ENCODE data around the gene NME7.

The NME7 gene

DNA sequence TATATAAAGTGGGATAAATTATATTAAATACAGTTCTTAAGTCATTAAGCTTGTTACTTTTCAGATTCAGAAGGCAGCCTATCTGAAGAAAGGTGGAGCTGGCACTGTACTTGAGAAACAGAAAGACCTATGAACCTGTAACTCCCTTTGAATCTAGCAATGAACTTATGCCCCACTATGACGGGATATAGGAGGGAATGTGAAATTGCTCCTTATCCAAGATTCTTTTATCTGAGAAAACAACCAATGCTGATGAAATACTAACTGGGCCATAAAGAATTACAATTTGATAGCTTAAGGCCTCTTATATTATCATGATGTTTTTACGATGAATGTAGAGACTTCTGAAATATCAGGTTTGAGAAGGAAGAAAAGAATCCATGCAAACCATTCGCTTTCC is 211.0 kb downstream of the NME7 start:
- H3K27ac Mint-ChIP-seq = no peak overlapping the region
- H3K4me1 Mint-ChIP-seq (ENCODE audit: low read depth) = no peaks in the 10 kb centered on the region
- H3K9me3 Mint-ChIP-seq = no peaks in the 10 kb centered on the region
- no peak for DNase-seq
- H3K36me3 Mint-ChIP-seq (ENCODE audit: low read depth) = no peaks in the 10 kb centered on the region
- H3K4me3 Mint-ChIP-seq = no peak overlapping the region
- no peaks in the 10 kb centered on the region for H3K27me3 Mint-ChIP-seq

DNA sequence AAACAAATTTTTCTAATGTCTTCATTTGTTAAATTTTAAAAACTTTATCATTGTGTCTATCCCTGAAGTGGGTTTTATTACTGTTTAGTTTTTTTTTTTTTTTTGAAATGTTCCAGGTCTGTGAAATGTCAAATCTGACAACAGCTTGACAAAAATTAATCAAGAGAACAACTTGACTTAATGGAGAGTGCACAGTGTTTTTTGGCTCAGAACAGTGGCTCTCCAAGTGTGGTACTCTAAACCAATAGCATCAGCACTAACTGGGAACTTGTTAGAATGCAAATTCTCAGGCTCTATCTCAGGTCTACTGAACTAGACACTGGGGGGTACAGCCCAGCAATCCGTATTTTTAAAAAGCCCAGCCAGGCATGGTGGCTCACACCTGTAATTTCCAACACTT is 211.9 kb downstream of the NME7 start:
- H3K4me3 Mint-ChIP-seq = no peak overlapping the region
- H3K36me3 Mint-ChIP-seq (ENCODE audit: low read depth) = no peaks in the 10 kb centered on the region
- DNase-seq = no peak
- H3K27ac Mint-ChIP-seq = no peak overlapping the region
- no peaks in the 10 kb centered on the region for H3K9me3 Mint-ChIP-seq
- H3K4me1 Mint-ChIP-seq (ENCODE audit: low read depth) = no peaks in the 10 kb centered on the region
- no peaks in the 10 kb centered on the region for H3K27me3 Mint-ChIP-seq

DNA sequence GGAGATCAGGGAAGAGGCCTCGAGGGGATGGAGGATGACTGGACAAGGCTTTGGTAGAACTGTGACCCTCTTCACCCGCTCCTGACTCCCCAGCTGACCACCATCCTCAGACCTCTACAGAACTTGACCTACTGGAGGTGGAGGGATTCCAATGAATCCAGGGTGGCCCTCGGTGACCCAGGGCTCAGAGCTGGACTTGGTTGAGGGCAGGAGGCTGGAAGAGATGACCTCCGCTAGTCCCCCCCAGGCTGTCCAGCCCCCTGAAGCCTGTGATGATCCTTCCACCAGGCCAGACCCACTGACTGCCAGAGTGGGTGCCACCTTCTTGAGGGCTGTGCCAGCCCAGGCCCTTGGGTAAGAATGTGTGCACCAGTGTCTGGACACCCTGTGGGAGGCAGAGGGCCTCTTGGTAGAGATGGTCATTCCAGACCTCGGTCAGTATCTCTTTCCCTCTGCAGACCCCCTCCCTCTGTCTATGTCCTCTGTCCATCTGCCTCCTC is 216.2 kb downstream of the NME7 start:
- DNase-seq = no peak
- Mint-ChIP-seq H3K4me1 (ENCODE audit: low read depth) (no peaks in the 10 kb centered on the region), H3K4me3 (no peak overlapping the region), H3K9me3 (no peaks in the 10 kb centered on the region), H3K27ac (no peak overlapping the region), H3K36me3 (ENCODE audit: low read depth) (no peaks in the 10 kb centered on the region), H3K27me3 (no peaks in the 10 kb centered on the region)

DNA sequence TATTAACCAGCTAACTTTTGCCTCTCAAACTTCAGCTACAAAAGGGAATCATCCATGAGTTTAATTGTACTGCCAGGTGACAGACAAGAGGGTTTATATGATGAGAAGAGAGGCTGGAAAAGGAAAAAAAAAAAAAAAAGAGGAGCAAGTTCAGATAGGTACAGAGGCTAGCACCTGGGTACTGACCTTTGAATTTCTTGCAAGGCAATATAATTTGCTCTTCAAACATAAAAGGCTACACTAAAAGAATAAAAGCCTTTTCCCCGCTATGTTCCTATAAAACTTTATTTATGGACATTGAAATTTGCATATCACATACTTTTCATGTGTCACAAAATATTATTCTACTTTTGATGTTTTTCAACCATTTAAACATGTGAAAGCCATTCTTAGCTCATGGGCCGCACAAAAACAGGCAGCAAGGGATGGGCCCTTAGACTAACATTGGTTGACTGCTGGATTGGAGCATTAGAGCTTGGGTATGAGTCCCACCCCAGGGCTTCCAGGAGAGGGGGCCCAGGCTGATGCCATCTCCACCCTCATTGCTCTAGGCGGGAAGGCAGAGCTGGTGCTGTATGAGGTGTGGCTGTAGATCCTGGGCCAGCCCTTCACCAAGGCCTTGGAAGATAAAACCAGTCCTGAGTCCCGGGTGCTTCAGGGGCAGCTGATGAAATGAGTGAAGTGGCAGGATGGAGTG is 216.8 kb downstream of the NME7 start:
- H3K4me3 Mint-ChIP-seq = no peak overlapping the region
- H3K4me1 Mint-ChIP-seq (ENCODE audit: low read depth) = no peaks in the 10 kb centered on the region
- H3K9me3 Mint-ChIP-seq = no peaks in the 10 kb centered on the region
- DNase-seq = no peak
- H3K27ac Mint-ChIP-seq = no peak overlapping the region
- no peaks in the 10 kb centered on the region for H3K36me3 Mint-ChIP-seq (ENCODE audit: low read depth)
- no peaks in the 10 kb centered on the region for H3K27me3 Mint-ChIP-seq

DNA sequence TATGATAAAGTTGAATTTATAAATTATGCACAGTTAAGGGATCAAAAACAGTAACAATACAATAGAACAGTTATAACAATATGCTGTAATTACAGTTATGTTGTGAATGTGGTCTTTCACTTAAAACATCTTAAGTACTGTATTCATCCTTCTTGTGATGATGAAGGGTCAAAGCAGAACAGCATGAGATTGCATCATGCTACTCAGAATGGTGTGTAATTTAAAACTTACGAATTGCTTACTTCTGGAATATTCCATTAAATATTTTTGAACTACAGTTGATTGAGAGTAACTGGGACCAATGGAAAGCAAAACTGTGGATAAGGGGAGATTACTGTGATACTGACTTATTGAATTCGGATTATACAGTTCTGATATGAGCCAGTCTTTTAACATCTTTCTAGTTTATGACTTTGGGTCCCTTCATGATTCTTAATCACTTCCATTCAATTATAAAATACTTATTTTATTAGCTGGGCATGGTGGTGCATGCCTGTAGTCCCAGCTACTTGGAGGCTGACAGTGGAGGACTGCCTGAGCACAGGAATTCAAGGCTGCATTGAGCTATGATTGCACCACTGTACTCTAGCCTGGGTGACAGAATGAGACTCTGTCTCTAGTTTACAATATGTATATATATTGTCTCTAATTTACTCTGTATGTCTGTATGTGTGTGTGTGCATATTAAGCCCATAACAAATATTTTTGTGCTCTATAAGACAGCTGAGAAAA is 217.9 kb downstream of the NME7 start:
- no peak overlapping the region for H3K27ac Mint-ChIP-seq
- no peak for DNase-seq
- no peaks in the 10 kb centered on the region for H3K9me3 Mint-ChIP-seq
- no peak overlapping the region for H3K4me3 Mint-ChIP-seq
- H3K36me3 Mint-ChIP-seq (ENCODE audit: low read depth) = no peaks in the 10 kb centered on the region
- H3K27me3 Mint-ChIP-seq = no peaks in the 10 kb centered on the region
- H3K4me1 Mint-ChIP-seq (ENCODE audit: low read depth) = no peaks in the 10 kb centered on the region

DNA sequence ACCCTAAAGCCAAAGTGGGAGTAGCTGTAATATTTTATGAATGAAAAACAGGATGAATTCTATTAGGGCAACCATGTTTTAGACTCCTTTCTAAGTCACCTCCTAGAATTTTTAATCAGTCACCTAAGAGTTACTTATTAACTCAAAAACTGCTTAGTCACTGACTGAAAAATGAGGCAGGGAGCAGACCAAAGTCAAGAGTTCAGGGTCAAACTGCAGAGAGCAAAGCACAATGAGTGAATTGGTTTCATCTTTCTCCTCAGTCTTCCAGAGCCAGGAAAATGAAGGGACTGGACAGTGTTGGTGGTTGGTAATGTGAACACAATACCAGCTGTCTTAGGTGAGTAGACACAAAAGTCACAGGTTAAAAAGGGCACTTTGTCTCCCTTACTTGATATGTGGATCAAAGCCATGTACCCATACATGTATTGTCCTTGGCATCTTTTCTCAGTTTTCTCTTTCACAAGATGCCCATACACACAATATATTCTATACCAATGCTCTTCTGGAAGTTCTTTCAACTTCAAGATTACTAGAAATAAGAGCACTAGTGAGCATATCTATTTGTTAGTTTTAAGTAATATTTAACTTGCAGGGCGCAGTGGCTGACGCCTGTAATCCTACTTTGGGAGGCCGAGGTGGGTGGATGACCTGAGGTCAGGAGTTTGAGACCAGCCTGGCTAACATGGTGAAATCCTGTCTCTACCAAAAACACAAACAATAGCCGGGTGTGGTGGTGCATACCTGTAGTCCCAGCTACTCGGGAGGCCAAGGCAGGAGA is 218.9 kb downstream of the NME7 start:
- Mint-ChIP-seq H3K9me3 (no peaks in the 10 kb centered on the region), H3K27ac (no peak overlapping the region), H3K27me3 (no peaks in the 10 kb centered on the region), H3K36me3 (ENCODE audit: low read depth) (no peaks in the 10 kb centered on the region), H3K4me3 (no peak overlapping the region), H3K4me1 (ENCODE audit: low read depth) (no peaks in the 10 kb centered on the region)
- DNase-seq = no peak

DNA sequence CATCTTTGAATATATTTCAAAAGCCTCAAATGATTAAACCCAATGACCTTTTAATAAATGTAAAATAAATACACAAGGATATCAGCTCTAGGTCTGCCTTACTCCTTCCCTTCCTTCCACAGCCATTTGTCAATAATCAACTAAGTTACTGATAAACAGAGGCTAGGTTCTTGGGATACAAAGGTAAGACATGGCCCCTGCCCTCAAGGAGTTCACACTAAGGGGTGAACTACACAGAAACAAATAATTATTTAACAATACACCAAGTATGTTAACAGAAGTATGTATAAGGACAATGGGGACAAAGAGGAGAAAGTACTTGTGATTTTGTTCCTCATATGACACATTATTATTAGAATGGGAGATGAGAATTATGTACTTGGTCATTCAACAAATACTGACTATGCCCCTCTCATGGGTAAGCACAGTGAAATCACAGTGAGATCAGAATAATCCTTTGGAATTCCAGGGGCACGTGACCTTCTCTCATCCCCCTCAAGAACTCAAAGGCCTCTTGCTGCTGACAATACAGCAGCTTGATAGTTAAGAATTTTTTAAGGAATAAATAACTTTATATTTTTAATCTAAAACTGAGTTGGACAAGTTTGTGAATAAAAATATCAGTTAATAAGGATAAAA is 220.9 kb downstream of the NME7 start:
- H3K4me1 Mint-ChIP-seq (ENCODE audit: low read depth) = no peaks in the 10 kb centered on the region
- H3K4me3 Mint-ChIP-seq = no peak overlapping the region
- H3K36me3 Mint-ChIP-seq (ENCODE audit: low read depth) = no peaks in the 10 kb centered on the region
- H3K9me3 Mint-ChIP-seq = no peaks in the 10 kb centered on the region
- H3K27me3 Mint-ChIP-seq = no peaks in the 10 kb centered on the region
- DNase-seq = no peak
- H3K27ac Mint-ChIP-seq = no peak overlapping the region

DNA sequence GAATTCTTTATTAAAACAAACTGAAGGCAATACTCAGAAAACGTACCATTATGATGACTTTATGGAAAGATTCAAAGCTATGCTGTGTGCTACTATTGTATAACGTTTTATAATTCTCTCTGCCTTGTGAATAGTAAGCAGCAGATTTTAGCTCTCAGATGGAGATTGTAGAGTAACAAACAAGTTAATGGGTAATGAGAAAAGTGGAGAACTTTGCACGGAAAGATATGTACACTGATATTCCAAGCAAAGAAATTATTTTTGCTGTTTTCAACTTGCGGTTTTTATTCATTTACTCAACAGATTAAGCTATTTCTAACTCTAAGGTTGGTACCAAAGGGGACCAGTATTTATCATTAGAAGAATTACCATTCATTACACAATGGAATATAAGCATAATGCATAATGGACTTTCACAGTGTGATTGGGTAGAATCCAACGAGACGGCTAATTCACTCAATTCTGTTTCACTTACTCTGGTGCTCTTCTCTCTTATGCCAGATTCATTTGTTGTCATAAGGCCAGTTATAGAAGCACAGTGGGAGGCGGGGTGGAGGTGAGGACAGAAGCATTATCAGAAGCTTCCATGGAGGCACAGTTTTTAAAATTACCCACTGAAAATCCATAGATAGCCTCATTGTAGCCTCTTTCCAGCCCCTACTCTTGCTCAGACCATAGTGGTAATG is 222.5 kb downstream of the NME7 start:
- Mint-ChIP-seq H3K4me3 (no peak overlapping the region), H3K27me3 (no peaks in the 10 kb centered on the region), H3K4me1 (ENCODE audit: low read depth) (peaks cover 3% of the 10 kb centered on the region), H3K27ac (no peak overlapping the region), H3K9me3 (no peaks in the 10 kb centered on the region), H3K36me3 (ENCODE audit: low read depth) (no peaks in the 10 kb centered on the region)
- no peak for DNase-seq

DNA sequence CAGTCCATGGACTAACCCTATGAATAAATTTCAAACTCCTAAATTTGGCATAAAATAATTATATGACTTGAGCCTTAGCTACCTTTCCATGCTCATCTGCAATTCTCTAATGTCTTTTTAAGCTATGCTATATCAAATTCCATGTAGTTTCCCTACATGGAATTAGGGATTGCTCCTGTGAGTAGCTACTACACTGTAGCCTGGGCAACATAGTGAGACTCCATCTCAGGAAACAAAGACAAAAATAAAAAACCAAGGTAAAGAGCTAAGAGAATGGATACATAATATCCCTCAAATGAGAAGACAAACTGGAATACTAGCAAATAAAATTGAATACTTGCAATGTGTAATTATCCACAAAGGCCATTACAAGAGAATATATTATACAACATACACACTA is 223.6 kb downstream of the NME7 start:
- no peak overlapping the region for H3K27ac Mint-ChIP-seq
- H3K4me3 Mint-ChIP-seq = no peak overlapping the region
- no peaks in the 10 kb centered on the region for H3K36me3 Mint-ChIP-seq (ENCODE audit: low read depth)
- no peak for DNase-seq
- no peaks in the 10 kb centered on the region for H3K9me3 Mint-ChIP-seq
- H3K4me1 Mint-ChIP-seq (ENCODE audit: low read depth) = peaks cover 11% of the 10 kb centered on the region
- no peaks in the 10 kb centered on the region for H3K27me3 Mint-ChIP-seq

DNA sequence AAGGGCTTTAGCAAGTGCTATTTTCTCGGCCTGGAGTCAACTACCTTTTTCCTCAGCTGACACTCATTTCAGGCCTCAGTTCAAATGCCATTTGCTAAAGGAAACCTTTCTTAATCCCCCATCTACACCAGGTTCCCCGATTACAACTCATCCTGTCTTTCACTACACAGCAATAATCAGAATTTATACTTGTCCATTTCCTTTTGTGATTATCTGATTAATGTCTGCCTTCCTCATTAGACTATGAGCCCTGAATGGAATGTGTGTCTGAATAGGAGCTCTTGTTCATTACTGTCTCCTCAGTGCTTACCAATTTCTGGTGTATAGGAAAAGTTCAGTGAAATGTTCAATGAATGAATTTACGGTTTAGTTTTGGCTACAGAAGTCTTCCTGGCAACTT is 224.3 kb downstream of the NME7 start:
- Mint-ChIP-seq H3K36me3 (ENCODE audit: low read depth) (no peaks in the 10 kb centered on the region), H3K27ac (no peak overlapping the region), H3K9me3 (no peaks in the 10 kb centered on the region), H3K27me3 (no peaks in the 10 kb centered on the region), H3K4me1 (ENCODE audit: low read depth) (peaks cover 16% of the 10 kb centered on the region), H3K4me3 (no peak overlapping the region)
- DNase-seq = no peak

DNA sequence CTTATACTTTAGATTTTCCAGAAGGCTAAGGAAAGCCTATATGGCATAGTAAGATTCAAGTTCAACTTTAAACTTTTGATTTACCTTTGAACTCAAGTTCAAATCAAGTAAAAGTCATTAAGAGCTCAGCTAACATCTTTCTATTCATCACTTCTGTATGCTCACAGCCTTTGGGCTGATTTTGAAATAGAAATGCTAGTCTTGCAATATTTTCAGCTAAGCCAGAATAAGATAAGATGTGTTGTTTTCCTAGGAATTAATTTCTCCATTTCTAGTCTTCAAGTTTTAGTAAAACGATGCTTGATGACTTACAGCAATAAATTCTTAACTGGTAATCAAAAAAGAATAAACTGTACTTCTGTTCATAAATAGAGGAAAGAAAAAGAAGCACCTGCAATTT is 225.5 kb downstream of the NME7 start:
- no peaks in the 10 kb centered on the region for H3K9me3 Mint-ChIP-seq
- no peaks in the 10 kb centered on the region for H3K27me3 Mint-ChIP-seq
- no peaks in the 10 kb centered on the region for H3K36me3 Mint-ChIP-seq (ENCODE audit: low read depth)
- H3K4me3 Mint-ChIP-seq = no peak overlapping the region
- DNase-seq = no peak
- H3K4me1 Mint-ChIP-seq (ENCODE audit: low read depth) = peaks cover 22% of the 10 kb centered on the region
- H3K27ac Mint-ChIP-seq = no peak overlapping the region

DNA sequence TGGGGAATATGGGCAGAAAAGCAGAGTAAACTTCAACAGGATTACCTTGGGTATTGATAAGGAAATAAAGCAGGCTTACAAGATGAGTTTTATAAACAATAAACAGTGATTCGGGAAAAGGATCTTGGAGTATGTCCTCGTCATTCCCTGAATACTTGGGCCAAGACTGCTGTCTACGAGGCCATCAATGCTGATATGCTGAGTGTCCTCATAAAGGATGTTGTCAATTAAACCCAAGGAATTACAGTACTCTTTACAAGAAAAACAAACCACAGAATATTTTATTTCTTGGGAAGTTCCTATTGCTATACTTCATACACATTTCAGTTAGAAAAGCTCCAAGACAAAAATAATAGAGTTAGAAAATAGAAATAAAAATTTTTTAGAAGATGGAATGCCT is 226.2 kb downstream of the NME7 start:
- Mint-ChIP-seq H3K36me3 (ENCODE audit: low read depth) (no peaks in the 10 kb centered on the region), H3K4me1 (ENCODE audit: low read depth) (peaks cover 22% of the 10 kb centered on the region), H3K27me3 (no peaks in the 10 kb centered on the region), H3K4me3 (no peak overlapping the region), H3K9me3 (no peaks in the 10 kb centered on the region), H3K27ac (no peak overlapping the region)
- DNase-seq = no peak

DNA sequence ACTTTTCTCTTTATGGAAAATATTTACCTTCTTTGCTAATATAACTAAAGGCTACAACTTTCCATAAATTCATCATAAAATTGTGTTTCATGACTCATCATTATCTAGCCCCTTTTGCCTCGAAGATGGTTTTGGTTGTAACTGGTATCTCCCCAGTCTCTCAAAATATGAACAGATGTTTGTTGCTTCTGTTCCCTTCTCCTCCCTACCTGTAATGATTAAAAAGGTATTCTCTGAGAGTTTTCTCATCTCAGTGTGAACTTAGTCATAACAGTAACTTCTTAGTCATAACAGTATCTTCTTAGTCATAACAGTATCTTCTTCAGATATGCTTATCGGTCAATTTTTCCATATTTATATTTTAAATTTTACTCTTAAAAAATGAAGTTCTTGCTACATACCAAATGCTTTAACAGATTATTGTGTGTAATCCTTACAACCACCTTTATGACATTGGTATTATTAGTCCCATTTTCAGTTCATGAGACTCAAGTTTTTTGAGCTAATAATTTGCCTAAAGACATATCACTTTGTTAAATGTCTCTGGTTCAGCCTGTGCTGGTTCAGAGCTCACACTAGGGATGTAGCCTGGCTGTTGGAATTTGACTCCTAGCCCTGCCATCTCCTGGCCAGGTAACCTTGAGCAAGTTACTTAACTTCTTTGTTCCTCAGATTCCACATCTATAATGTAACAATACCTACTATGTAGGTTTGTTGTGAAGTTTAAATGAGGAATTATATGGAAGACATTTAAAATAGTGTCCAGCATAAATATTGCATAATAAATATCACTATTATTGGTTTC is 228.5 kb downstream of the NME7 start:
- Mint-ChIP-seq H3K4me1 (ENCODE audit: low read depth) (peaks cover 22% of the 10 kb centered on the region), H3K9me3 (no peaks in the 10 kb centered on the region), H3K27me3 (no peaks in the 10 kb centered on the region), H3K27ac (peak overlapping the region; percentile 80), H3K4me3 (no peak overlapping the region), H3K36me3 (ENCODE audit: low read depth) (no peaks in the 10 kb centered on the region)
- DNase-seq = no peak

Data from activated T-cell treated with anti-CD3 and anti-CD28 coated beads, Interleukin-2, amount 50 U/mL, for 24 hours (primary cell).